Body of pancreas (tissue), 4 donors: Measurements from ENCODE around the gene RABGGTB. TPM values are rescaled to one million over a fixed set of nuclear protein-coding genes. Genes with fewer than 3 reads are reported as not detected.
"Not testable (repeated sequence)": the region's sequence is repeated elsewhere in the genome, so short reads cannot be mapped to it uniquely, and the experiment has no call there.

Experiments used
- ATAC-seq: fragments of 150-250 bp; one replicate; pipeline ENCODE4 v1.9.1; 2016
- DNase-seq, 4 donors: peaks; one replicate each; pipeline ENCODE4 v3.0.0-alpha.2; 2019
- H3K27ac ChIP-seq, 4 donors: fragments of 200-600 bp; sonication (generic); 1 replicate in 3 of 4; 2 replicates in 1 of 4; pipeline versions ENCODE4 v1.5.1 to v1.6.1; 2016 to 2019; ENCODE audit warnings: mild to moderate bottlenecking in 1 of 4, mixed read lengths in 1 of 4, moderate library complexity in 1 of 4
- H3K27me3 ChIP-seq, 2 donors: fragments of 200-600 bp; sonication (generic); one replicate each; pipeline ENCODE4 v1.6.0; 2016; ENCODE audit warnings: mild to moderate bottlenecking in 1 of 2
- H3K36me3 ChIP-seq, 2 donors: fragments of 200-600 bp; sonication (generic); replicated peaks in 1 of 2; 2 replicates each; pipeline ENCODE4 v1.5.1; 2016; ENCODE audit warnings: low read depth in 2 of 2; ENCODE audit not compliant: insufficient read depth in 1 of 2
- H3K4me1 ChIP-seq: fragments of 200-600 bp; sonication (generic); one replicate; pipeline ENCODE4 v1.6.0; 2016
- H3K4me3 ChIP-seq, 2 donors: fragments of 200-600 bp; sonication (generic); 1 replicate in 1 of 2; 2 replicates in 1 of 2; pipeline ENCODE4 v1.5.1; 2016 to 2019
- H3K9me3 ChIP-seq, 3 donors: fragments of 200-600 bp; sonication (generic); 1 replicate in 2 of 3; 2 replicates in 1 of 3; pipeline ENCODE4 v1.5.1; 2016
- POLR2A ChIP-seq, 3 donors: fragments of 450-650 bp; IDR thresholded peaks; one replicate each; pipeline ENCODE4 v1.6.1; 2016; ENCODE audit warnings: antibody characterized with exemption in 3 of 3, mild to moderate bottlenecking in 2 of 3
- WGBS, 2 donors: methylation state at CpG; one replicate each; pipeline ENCODE4 v1.1.5; 2017; 5-methylcytosine and 5-hydroxymethylcytosine counted together
- intact Hi-C: fragments of 100-400 bp; cut with DNase I; formaldehyde crosslinking; loops from one replicate; pipeline ENCODE4 v1.15.1; 2023
- total RNA-seq, 2 donors: library from RNA; depleted of rRNA; stranded (reverse); fragments of >200 nt; gene quantifications; one replicate each; pipeline ENCODE4 v1.1.0, GENCODE V29; 2016
- TF ChIP-seq, protein P1 (sequence below), 7 experiments: fragments of 450-650 bp in 4 of 7; fragments of 200-600 bp in 3 of 7; sonication (generic) in 3 of 7; IDR thresholded peaks; one replicate each; pipeline ENCODE4 v1.5.1; 2016 to 2019; ENCODE audit warnings: antibody characterized with exemption in 7 of 7

Gene RABGGTB
- total RNA-seq, 2 donors from 2014 or later, result 50.6 to 53.7 TPM

DNA sequence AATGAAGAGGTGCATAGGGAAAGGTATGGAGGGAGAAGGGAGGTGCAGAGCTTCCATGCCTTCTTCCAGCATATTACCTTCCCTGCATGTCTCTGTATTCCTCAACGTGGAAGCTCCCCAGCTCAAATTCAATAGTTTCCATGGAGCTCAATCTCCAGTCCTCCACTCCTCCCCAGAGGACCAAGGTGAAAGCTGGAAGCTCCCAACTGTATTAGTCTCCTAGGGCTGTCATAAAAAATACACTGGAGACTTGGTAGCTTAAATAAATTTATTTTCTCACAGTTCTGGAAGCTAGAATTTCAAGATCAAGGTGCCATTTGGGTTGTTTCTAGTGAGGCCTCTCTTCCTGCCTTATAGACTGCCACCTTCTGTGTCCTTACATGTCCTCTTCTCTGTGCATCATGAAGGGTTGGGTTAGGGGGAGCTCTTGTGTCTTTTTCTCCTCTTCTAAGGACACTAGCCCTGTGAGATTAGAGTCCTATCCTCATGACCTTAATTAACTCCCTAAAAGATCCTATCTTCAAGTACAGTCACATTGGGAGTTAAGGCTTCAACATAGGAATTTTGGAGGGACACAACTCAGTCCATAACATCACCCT lies 21.9 kb upstream of the RABGGTB start:
- no peak for TF ChIP-seq POLR2A (IDR thresholded peaks at IDR 0.05)
- TF ChIP-seq, protein P1, sequence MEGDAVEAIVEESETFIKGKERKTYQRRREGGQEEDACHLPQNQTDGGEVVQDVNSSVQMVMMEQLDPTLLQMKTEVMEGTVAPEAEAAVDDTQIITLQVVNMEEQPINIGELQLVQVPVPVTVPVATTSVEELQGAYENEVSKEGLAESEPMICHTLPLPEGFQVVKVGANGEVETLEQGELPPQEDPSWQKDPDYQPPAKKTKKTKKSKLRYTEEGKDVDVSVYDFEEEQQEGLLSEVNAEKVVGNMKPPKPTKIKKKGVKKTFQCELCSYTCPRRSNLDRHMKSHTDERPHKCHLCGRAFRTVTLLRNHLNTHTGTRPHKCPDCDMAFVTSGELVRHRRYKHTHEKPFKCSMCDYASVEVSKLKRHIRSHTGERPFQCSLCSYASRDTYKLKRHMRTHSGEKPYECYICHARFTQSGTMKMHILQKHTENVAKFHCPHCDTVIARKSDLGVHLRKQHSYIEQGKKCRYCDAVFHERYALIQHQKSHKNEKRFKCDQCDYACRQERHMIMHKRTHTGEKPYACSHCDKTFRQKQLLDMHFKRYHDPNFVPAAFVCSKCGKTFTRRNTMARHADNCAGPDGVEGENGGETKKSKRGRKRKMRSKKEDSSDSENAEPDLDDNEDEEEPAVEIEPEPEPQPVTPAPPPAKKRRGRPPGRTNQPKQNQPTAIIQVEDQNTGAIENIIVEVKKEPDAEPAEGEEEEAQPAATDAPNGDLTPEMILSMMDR (IDR thresholded peaks at IDR 0.05), result no peak
- no peak overlapping the region for H3K27ac ChIP-seq
- DNase-seq (no peak), ATAC-seq (no peak)
- H3K36me3 ChIP-seq, result no peaks in the 10 kb centered on the region
- H3K9me3 ChIP-seq, result no peaks in the 10 kb centered on the region
- no peaks in the 10 kb centered on the region for H3K27me3 ChIP-seq
- intact Hi-C loops, result no loop called here
- H3K4me3 ChIP-seq, result no peak overlapping the region
- 66 to 83% methylated on average over 1 of the region's 1 CpG for WGBS, 2 donors
- H3K4me1 ChIP-seq, result no peaks in the 10 kb centered on the region

DNA sequence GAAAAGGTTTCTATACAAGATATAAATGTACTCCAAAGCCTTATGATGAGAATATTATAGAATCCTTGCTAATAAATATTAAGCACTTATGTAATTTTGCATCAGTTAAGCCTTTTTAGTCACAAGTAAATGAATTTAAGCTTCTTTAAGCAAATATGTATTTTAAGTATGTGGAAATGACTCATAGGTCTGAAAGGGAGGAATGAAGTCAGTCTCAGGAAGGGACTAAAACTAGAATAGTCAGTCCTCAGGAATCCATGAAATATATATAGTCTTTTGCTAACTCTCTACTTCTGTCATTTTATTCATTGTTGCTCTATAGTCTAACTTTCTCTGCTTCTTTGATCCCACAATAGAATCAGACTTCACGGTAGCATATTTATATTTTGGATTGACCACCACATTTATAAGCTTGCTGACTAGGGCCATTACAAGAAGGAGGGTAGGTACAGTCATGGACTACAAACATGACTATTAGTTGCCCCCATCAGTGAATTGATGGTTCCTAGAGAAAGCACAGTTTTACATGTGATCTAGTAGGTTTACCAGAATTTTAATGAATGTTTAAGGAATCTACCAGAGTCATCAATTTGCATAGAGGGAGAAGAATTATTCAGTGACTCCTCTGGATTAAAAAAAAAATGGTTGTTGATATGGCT lies 20.2 kb upstream of the RABGGTB start:
- Histone ChIP-seq H3K4me1 (no peaks in the 10 kb centered on the region), H3K27me3 (no peaks in the 10 kb centered on the region), H3K4me3 (no peak overlapping the region), H3K36me3 (no peaks in the 10 kb centered on the region), H3K9me3 (no peaks in the 10 kb centered on the region), H3K27ac (no peak overlapping the region)
- WGBS, 2 donors, result 92 to 100% methylated on average over 1 of the region's 1 CpG
- DNase-seq (no peak), ATAC-seq (no peak)
- intact Hi-C loops, result no loop called here
- TF ChIP-seq, protein P1 (IDR thresholded peaks at IDR 0.05), result no peak
- TF ChIP-seq POLR2A (IDR thresholded peaks at IDR 0.05), result no peak

DNA sequence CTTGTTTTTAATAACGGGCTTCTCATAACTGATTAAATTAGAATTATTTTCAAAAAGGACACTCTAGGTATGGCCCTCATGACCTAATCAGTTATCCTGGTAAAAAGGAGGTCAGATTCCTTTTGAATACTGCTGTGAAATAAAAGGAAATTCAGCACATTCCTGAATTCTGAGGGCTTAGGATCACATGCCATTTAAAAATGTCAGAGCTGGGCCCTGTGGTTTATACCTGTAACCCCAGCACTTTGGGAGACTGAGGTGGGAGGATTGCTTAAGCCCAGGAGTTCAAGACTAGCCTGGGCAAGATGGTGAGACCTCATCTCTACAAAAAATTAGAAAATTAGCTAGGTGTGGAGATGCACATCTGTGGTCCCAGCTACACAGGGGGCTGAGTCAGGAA lies 18.0 kb upstream of the RABGGTB start:
- Histone ChIP-seq H3K27me3 (no peaks in the 10 kb centered on the region), H3K9me3 (no peaks in the 10 kb centered on the region), H3K27ac (no peak overlapping the region), H3K36me3 (no peaks in the 10 kb centered on the region), H3K4me1 (no peaks in the 10 kb centered on the region), H3K4me3 (no peak overlapping the region)
- DNase-seq (no peak), ATAC-seq (no peak)
- intact Hi-C loops, result no loop called here
- WGBS, 2 donors, result 69 to 71% methylated on average over 1 of the region's 1 CpG
- TF ChIP-seq POLR2A (IDR thresholded peaks at IDR 0.05), result no peak
- TF ChIP-seq, protein P1 (IDR thresholded peaks at IDR 0.05), result no peak

DNA sequence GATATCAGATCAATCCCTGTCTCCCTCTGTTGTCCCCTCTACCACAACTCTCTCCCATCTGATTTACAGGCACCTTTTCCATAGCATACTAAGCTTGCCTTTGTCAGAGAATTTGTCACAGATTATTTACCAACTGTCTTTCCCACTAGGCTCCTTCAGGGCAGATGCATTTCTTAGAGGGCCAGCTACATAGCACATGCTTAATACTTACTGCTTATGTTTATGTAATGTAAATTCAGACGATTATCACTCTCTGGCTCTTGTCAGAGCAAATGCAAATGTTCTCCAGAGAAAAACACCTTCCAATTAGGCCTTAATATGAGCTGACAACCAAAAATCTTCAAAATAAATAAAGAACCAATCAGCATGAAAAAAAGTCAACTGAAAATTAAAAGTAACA lies 15.3 kb upstream of the RABGGTB start:
- WGBS, 2 donors, result 42 to 53% methylated on average over 1 of the region's 1 CpG
- Histone ChIP-seq H3K4me1 (no peaks in the 10 kb centered on the region), H3K27me3 (no peaks in the 10 kb centered on the region), H3K36me3 (no peaks in the 10 kb centered on the region), H3K9me3 (no peaks in the 10 kb centered on the region), H3K27ac (no peak overlapping the region), H3K4me3 (no peak overlapping the region)
- DNase-seq (no peak), ATAC-seq (no peak)
- intact Hi-C loops, result no loop called here
- TF ChIP-seq POLR2A (IDR thresholded peaks at IDR 0.05), result no peak
- TF ChIP-seq, protein P1 (IDR thresholded peaks at IDR 0.05), result no peak

DNA sequence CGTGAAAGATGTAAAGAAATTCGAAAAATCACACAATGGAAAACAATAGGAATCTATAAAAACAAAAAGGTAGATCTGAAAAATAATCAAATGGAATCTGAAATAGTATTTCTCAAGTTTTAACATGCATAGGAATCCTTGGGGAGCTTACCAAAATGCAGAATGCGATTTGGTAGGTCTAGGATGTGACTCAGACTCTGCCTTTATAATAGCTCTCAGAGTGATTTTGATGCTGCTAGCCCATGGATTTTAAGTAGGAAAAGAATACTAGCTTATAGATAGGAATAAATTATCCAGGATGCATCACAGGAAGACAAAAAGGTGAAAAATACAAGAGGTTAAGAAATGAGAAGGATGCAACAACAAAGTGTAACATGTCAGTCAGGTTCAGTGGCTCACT lies 14.1 kb upstream of the RABGGTB start:
- Histone ChIP-seq H3K36me3 (no peaks in the 10 kb centered on the region), H3K4me3 (no peak overlapping the region), H3K4me1 (no peaks in the 10 kb centered on the region), H3K27ac (no peak overlapping the region), H3K9me3 (no peaks in the 10 kb centered on the region), H3K27me3 (no peaks in the 10 kb centered on the region)
- ATAC-seq (no peak), DNase-seq (no peak)
- no peak for TF ChIP-seq POLR2A (IDR thresholded peaks at IDR 0.05)
- TF ChIP-seq, protein P1 (IDR thresholded peaks at IDR 0.05), result no peak
- intact Hi-C loops, result no loop called here
- 57 to 60% methylated on average over 3 of the region's 3 CpGs for WGBS, 2 donors

DNA sequence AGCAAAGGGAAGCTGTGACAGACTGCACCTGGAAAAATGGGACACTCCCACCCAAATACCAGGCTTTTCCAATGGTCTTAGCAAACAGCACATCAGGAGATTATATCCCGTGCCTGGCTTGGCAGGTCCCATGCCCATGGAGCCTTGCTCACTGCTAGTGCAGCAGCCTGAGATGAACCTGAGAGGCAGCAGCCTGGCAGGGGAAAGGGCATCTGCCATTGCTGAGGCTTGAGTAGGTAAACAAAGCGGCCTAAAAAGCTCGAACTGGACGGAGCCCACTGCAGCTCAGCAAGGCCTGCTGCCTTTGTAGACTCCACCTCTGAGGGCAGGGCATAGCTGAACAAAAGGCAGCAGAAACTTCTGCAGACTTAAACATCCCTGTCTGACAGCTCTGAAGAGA lies 8.2 kb upstream of the RABGGTB start:
- DNase-seq, H3K27ac ChIP-seq, H3K27me3 ChIP-seq, H3K4me3 ChIP-seq, H3K36me3 ChIP-seq, ATAC-seq, H3K4me1 ChIP-seq, intact Hi-C loops, H3K9me3 ChIP-seq: not testable (repeated sequence)
- WGBS, 2 donors, result 95 to 100% methylated on average over 1 to 4 of the region's 4 CpGs

DNA sequence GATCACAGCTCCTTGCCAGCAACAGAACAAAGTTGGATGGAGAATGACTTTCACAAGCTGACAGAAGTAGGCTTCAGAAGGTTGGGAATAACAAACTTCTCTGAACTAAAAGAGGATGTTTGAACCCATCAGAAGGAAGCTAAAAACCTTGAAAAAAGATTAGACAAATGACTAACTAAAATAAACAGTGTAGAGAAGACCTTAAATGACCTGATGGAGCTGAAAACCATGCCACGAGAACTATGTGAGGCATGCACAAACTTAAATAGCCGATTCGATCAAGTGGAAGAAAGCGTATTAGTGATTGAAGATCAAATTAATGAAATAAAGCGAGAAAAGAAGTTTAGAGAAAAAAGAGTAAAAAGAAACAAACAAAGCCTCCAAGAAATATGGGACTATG lies 7.4 kb upstream of the RABGGTB start:
- intact Hi-C loops, ATAC-seq, H3K27me3 ChIP-seq, H3K36me3 ChIP-seq, DNase-seq, H3K9me3 ChIP-seq, H3K27ac ChIP-seq, H3K4me1 ChIP-seq, H3K4me3 ChIP-seq: not testable (repeated sequence)
- 80 to 83% methylated on average over 5 of the region's 5 CpGs for WGBS, 2 donors
